Effector memory CD4-positive, alpha-beta T cell (primary cell): ENCODE data around the gene PRPF31.

ENCODE experiments used
- DNase-seq, 3 donors: peaks; one replicate each; pipeline ENCODE4 v3.0.0-alpha.2; 2020
- H3K27ac ChIP-seq: 2 replicates; pipeline ENCODE4 v1.7.0; 2013; ENCODE audit warnings: mild to moderate bottlenecking, low read length, moderate library complexity; ENCODE audit not compliant: insufficient read depth, poor library complexity, severe bottlenecking
- H3K27me3 ChIP-seq: replicated peaks from 2 replicates; pipeline ENCODE4 v1.7.0; 2013; ENCODE audit warnings: mild to moderate bottlenecking, low read length; ENCODE audit not compliant: insufficient read depth, control insufficient read depth, poor library complexity, severe bottlenecking
- H3K36me3 ChIP-seq: 2 replicates; pipeline ENCODE4 v1.7.0; 2013; ENCODE audit warnings: mild to moderate bottlenecking, low read length, moderate library complexity; ENCODE audit not compliant: control insufficient read depth, insufficient read depth
- H3K4me1 ChIP-seq: 2 replicates; pipeline ENCODE4 v1.7.0; 2013; ENCODE audit warnings: low read length, mild to moderate bottlenecking; ENCODE audit not compliant: control insufficient read depth, insufficient read depth, poor library complexity, severe bottlenecking
- H3K4me3 ChIP-seq: 2 replicates; pipeline ENCODE4 v1.7.0; 2013; ENCODE audit warnings: low read length, low read depth, mild to moderate bottlenecking; ENCODE audit not compliant: insufficient read depth, poor library complexity, severe bottlenecking
- H3K9me3 ChIP-seq: 2 replicates; pipeline ENCODE4 v1.7.0; 2013; ENCODE audit warnings: mild to moderate bottlenecking, low read length, moderate library complexity; ENCODE audit not compliant: control insufficient read depth

The PRPF31 gene

DNA sequence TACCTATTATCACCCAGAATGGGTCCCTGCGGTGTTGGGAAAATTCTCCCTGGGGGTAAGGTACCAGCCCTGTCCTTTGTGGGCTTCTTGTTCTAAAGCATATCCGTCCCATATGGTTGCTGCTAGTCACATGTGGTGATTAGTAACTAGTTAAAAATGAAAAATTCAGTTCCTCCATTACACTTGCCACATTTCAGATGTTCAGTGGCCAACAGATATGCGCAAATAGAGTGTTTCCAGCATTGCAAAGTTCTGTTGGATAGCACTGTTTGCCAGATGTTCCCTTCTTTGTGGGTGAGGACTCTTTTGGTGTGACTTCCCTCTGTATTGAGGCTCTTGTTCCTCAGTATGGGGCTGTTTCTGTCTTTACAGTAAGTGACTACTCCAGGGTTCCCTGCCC is 25.8 kb downstream of the PRPF31 start:
- Histone ChIP-seq H3K4me3 (no peak overlapping the region), H3K27me3 (no peaks in the 10 kb centered on the region), H3K27ac (no peak overlapping the region), H3K9me3 (no peaks in the 10 kb centered on the region), H3K4me1 (peaks cover 27% of the 10 kb centered on the region), H3K36me3 (peaks cover 57% of the 10 kb centered on the region)
- no peak for DNase-seq

DNA sequence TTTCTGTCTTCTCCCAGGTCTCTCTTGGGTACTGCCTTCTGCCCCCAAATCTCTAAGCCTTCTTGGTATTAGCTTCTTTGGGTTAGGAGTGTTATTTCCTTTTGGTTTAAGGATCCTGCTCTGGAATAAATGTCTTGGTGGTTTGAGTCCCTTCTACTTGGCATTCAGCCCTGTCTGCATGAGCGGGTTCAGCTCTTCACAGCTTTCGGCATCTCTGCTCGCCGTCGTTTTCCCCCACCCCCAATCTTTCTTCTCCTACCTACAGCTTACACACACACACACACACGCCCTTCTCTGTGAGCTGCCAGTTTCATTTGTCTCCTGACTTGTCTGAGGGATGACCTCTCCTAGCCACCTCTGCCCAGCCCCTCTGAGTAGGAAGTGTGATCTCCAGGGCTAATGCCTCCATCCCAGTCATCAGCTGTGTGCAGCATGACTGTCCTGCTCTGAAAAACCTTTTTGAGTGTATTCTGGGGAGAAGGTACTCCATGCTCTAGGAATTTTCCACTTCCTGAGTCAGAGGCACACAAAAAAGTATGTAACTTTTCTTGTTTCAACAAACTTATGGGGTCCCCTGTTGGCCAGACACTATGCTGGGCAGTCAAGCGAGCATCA is 26.7 kb downstream of the PRPF31 start:
- no peak overlapping the region for H3K27ac ChIP-seq
- no peak overlapping the region for H3K4me3 ChIP-seq
- H3K9me3 ChIP-seq: no peaks in the 10 kb centered on the region
- peaks cover 26% of the 10 kb centered on the region for H3K4me1 ChIP-seq
- H3K27me3 ChIP-seq: no peaks in the 10 kb centered on the region
- H3K36me3 ChIP-seq: peaks cover 66% of the 10 kb centered on the region
- no peak for DNase-seq

DNA sequence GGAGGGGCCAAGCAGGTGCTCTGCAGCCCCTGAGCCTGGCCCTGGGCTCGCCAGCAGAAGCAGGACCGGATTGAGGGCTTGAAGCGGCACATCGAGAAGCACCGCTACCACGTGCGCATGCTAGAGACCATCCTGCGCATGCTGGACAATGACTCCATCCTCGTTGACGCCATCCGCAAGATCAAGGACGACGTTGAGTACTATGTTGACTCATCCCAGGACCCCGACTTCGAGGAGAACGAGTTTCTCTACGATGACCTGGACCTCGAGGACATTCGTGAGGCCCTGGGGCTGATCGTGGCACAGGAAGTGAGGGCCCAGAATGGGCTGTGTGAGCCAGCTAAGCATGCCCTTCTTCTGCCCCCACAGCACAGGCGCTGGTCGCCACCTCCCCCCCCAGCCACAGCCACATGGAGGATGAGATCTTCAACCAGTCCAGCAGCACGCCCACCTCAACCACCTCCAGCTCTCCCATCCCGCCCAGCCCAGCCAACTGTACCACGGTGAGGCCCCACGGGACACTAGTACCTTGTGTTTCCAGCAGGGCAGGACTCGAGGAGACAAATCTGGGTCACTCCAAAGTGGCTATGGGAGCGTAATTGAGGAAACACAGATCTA is 30.1 kb downstream of the PRPF31 start:
- no peak overlapping the region for H3K4me3 ChIP-seq
- no peaks in the 10 kb centered on the region for H3K9me3 ChIP-seq
- DNase-seq: no peak
- H3K27me3 ChIP-seq: no peaks in the 10 kb centered on the region
- H3K4me1 ChIP-seq: no peaks in the 10 kb centered on the region
- H3K27ac ChIP-seq: no peak overlapping the region
- H3K36me3 ChIP-seq: peaks cover 96% of the 10 kb centered on the region

DNA sequence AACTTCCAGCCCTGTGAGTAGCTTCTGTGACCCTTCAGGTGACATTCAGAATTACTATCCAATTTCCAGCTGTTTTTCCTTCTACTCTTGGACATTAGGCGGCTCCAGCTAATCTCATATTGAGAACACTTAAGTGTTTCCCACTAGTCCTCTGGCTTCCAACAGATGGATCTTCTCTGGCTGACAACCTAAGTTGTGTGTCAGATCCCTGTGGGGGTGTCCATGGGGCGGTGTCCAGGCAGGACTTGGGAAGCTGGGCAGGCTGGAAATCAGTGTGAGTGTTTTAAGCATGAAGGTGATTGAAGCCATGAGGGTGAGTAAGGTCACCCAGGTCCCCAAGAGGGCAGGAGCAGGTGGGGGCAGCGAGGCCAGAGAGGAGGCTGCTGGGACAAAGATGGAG is 32.1 kb downstream of the PRPF31 start:
- Histone ChIP-seq H3K27me3 (no peaks in the 10 kb centered on the region), H3K4me1 (no peaks in the 10 kb centered on the region), H3K4me3 (no peak overlapping the region), H3K36me3 (peaks cover 96% of the 10 kb centered on the region), H3K27ac (no peak overlapping the region), H3K9me3 (no peaks in the 10 kb centered on the region)
- no peak for DNase-seq

DNA sequence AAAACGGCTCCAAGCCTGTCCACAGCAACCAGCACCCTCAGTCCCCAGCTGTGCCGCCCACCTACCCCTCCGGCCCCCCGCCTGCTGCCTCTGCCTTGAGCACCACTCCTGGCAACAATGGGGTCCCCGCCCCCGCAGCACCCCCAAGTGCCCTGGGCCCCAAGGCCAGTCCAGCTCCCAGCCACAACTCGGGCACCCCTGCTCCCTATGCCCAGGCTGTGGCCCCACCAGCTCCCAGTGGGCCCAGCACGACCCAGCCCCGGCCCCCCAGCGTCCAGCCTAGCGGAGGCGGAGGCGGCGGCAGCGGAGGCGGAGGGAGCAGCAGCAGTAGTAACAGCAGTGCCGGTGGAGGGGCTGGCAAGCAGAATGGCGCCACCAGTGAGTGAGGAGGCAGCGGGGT is 32.6 kb downstream of the PRPF31 start:
- Histone ChIP-seq H3K4me1 (no peaks in the 10 kb centered on the region), H3K27ac (no peak overlapping the region), H3K27me3 (no peaks in the 10 kb centered on the region), H3K36me3 (peaks cover 96% of the 10 kb centered on the region), H3K4me3 (no peak overlapping the region), H3K9me3 (no peaks in the 10 kb centered on the region)
- no peak for DNase-seq

DNA sequence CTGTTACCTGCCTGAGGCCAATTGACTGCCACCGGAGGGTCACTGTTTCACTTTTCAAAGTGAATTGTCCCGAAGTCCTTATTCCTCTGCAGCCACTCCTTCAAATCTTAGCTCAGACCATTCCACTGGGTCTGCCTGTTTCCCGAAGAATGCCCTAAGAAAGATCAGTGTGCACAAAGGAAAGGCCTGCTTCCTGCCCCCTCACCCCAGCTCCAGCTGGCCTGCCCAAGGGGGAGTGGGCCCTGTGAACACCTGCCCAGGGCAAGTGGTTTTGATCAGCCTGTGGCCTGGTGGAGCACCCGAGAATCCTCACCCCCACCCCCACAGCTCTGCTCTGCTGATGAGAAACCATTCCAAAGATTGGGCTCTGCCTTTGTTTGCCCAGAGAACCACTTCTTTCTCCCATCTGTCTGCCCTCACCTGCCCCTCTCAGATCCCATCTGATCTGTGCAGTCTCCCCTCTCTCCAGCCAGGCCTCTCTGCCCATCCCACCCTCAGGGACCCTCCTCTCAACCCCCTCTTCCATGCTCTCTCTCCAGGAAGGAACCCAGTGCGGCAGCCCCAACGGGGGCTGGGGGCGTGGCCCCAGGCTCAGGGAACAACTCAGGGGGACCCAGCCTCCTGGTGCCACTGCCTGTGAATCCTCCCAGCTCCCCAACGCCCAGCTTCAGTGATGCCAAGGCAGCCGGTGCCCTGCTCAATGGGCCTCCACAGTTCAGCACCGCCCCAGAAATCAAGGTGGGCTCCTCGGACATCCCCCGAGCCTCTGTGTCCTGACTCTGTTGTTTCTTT is 33.7 kb downstream of the PRPF31 start:
- H3K27me3 ChIP-seq: no peaks in the 10 kb centered on the region
- no peak overlapping the region for H3K27ac ChIP-seq
- no peak overlapping the region for H3K4me3 ChIP-seq
- no peak for DNase-seq
- H3K4me1 ChIP-seq: no peaks in the 10 kb centered on the region
- no peaks in the 10 kb centered on the region for H3K9me3 ChIP-seq
- H3K36me3 ChIP-seq: peaks cover 96% of the 10 kb centered on the region

DNA sequence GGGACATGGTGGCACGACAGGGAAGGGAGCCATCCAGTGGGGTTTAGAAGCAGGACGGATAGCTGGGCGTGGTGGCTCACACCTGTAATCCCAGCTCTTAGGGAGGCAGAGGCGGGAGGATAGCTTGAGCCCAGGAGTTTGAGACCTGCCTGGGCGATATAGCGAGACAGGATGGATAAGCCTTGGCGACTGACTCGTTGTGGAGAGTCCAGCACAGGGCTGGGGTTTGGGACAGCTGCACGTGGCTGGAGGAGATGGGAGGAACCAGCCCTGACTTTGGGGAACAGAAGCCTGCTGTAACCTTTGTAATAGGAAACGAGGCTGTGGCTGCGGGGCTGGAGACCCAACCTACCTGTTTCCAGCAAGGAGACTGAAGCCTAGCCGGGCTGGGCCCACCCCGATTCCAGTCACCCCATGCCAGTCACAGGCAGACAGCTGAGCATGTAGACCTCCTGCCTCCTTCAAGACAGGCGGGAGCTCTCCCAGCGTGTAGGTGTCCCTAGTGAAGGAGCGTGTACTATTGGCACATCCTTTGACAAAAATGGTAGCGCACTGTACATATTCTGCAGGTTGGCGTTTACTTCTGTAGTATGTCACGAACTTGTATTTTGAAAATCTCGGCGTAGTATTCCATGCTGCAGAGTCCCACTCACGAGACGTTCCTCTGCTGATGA is 35.9 kb downstream of the PRPF31 start:
- H3K4me3 ChIP-seq: no peak overlapping the region
- H3K36me3 ChIP-seq: peaks cover 96% of the 10 kb centered on the region
- peaks cover 15% of the 10 kb centered on the region for H3K4me1 ChIP-seq
- no peak for DNase-seq
- H3K27ac ChIP-seq: no peak overlapping the region
- no peaks in the 10 kb centered on the region for H3K27me3 ChIP-seq
- no peaks in the 10 kb centered on the region for H3K9me3 ChIP-seq

DNA sequence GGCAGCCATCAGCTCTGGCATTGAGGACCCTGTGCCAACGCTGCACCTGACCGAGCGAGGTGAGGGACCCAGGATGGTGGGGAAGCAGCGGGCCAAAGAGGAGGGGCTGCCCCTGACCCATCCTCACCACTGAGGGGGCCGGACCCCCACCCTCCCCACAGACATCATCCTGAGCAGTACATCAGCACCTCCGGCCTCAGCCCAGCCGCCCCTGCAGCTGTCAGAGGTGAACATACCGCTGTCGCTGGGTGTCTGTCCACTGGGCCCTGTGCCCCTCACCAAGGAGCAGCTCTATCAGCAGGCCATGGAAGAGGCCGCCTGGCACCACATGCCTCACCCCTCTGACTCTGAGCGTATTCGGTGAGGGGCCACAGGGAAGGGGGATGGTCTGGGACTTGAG is 36.7 kb downstream of the PRPF31 start:
- Histone ChIP-seq H3K27me3 (no peaks in the 10 kb centered on the region), H3K4me3 (no peak overlapping the region), H3K4me1 (peaks cover 15% of the 10 kb centered on the region), H3K27ac (no peak overlapping the region), H3K36me3 (peaks cover 96% of the 10 kb centered on the region), H3K9me3 (no peaks in the 10 kb centered on the region)
- no peak for DNase-seq

DNA sequence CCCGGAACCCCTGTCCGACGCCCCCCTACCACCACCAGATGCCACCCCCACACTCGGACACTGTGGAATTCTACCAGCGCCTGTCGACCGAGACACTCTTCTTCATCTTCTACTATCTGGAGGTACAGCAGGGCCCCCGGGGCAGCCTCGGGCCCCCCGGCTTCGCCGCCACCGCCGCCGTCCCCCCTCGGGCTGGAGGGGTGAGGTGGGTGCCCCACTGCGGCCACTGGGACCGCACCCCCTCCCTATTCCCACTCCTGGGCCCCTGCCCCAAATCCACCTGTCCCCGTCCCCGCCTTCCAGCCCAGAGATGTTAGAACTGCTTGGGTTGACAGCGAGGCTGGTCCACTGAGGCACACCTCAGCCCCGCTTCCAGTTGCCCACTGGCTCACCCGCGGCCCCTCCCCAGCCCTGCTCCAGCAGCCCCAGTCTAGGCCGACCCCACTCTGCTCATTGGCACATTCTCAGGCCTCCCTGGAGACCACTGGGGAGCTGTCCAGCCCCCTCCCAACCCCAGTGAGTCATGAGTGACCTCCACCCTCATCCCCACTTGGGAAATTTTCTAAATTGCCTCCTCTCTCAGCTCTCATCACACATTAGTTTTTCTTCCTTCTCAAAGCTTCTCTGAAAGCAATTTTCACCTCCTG is 37.4 kb downstream of the PRPF31 start:
- DNase-seq: no peak
- H3K27me3 ChIP-seq: no peaks in the 10 kb centered on the region
- H3K36me3 ChIP-seq: peaks cover 94% of the 10 kb centered on the region
- H3K4me1 ChIP-seq: peaks cover 21% of the 10 kb centered on the region
- no peak overlapping the region for H3K27ac ChIP-seq
- no peaks in the 10 kb centered on the region for H3K9me3 ChIP-seq
- H3K4me3 ChIP-seq: no peak overlapping the region
